Heart left ventricle (tissue), 16 donors: ENCODE results near the gene RFFL. TPM values are rescaled to one million over a fixed set of nuclear protein-coding genes. Genes with fewer than 3 reads are reported as not detected.

Experiments used
- ATAC-seq, 4 donors: fragments of 200-7000 bp; cut with Tn5 transposase; one replicate each; pipeline ENCODE4 v1.9.1; 2020 to 2022; ENCODE audit warnings: moderate library complexity in 4 of 4, mild to moderate bottlenecking in 3 of 4, moderate number of reproducible peaks in 1 of 4
- DNase-seq, 5 donors: peaks; one replicate each; pipeline ENCODE4 v3.0.0-alpha.2; 2020
- H3K27ac ChIP-seq, 12 donors: fragments of 200-600 bp; sonication (generic) in 4 of 12; one replicate each; pipeline versions ENCODE4 v1.5.0 to v1.8.0; 2016 to 2022; ENCODE audit warnings: mild to moderate bottlenecking in 2 of 12
- H3K27me3 ChIP-seq, 9 donors: fragments of 200-600 bp; sonication (generic) in 2 of 9; one replicate each; pipeline versions ENCODE4 v1.5.1 to v1.8.0; 2016 to 2022; ENCODE audit warnings: mild to moderate bottlenecking in 3 of 9
- H3K36me3 ChIP-seq, 9 donors: fragments of 200-600 bp; sonication (generic) in 2 of 9; one replicate each; pipeline versions ENCODE4 v1.5.0 to v1.8.0; 2018 to 2022; ENCODE audit warnings: mild to moderate bottlenecking in 2 of 9
- H3K4me1 ChIP-seq, 12 donors: fragments of 200-600 bp; sonication (generic) in 4 of 12; one replicate each; pipeline versions ENCODE4 v1.5.0 to v1.8.0; 2016 to 2022; ENCODE audit warnings: mild to moderate bottlenecking in 3 of 12
- H3K4me3 ChIP-seq, 12 donors: fragments of 200-600 bp; sonication (generic) in 4 of 12; one replicate each; pipeline versions ENCODE4 v1.5.0 to v1.8.0; 2017 to 2022; ENCODE audit warnings: mild to moderate bottlenecking in 9 of 12, moderate library complexity in 4 of 12
- H3K9me3 ChIP-seq, 12 donors: fragments of 200-600 bp; sonication (generic) in 4 of 12; one replicate each; pipeline versions ENCODE4 v1.5.0 to v1.8.0; 2016 to 2022; ENCODE audit warnings: mild to moderate bottlenecking in 1 of 12
- CTCF ChIP-seq, 12 donors: fragments of 200-600 bp; sonication (generic) in 4 of 12; IDR thresholded peaks; one replicate each; pipeline versions ENCODE4 v1.5.0 to v1.8.0; 2018 to 2022; ENCODE audit warnings: antibody characterized with exemption in 12 of 12, mild to moderate bottlenecking in 5 of 12
- POLR2A ChIP-seq, 2 donors: fragments of 450-650 bp; IDR thresholded peaks; one replicate each; pipeline ENCODE4 v1.6.1; 2017; ENCODE audit warnings: antibody characterized with exemption in 2 of 2, mild to moderate bottlenecking in 2 of 2, moderate library complexity in 2 of 2
- WGBS, 4 donors: extraction: QIAGEN DNeasy Blood & Tissue Kit in 2 of 4; methylation state at CpG; one replicate each; pipeline versions ENCODE4 v1.1.5 to v1.1.7; 2013 to 2018; 5-methylcytosine and 5-hydroxymethylcytosine counted together
- intact Hi-C, 10 donors: fragments of 100-400 bp; cut with DNase I; formaldehyde crosslinking; loops; one replicate each; pipeline versions ENCODE4 v1.11.1 to v1.14.2; 2022
- polyA plus RNA-seq, 2 donors: library from polyadenylated mRNA; stranded (reverse); fragments of 200-250 nt; gene quantifications; one replicate each; pipeline ENCODE4 v1.2.3, GENCODE V29; 2013
- total RNA-seq, 9 donors: library from RNA; depleted of rRNA in 2 of 9; stranded (reverse); fragments of >200 nt in 2 of 9; fragmentation: NEBNext Ultra II Directional in 3 of 9; extraction: Animal tissue kit (Norgen Biotek cat#: 25700) in 3 of 9; gene quantifications; one replicate each; pipeline versions ENCODE4 v1.1.0 to v1.2.4, GENCODE V29; 2016 to 2023
- donor health status: ischemic (EF 13 %, LVEDD 7.1; RV severe dilation, severe dysfunction).
- donor health status: healthy with polysubstance abuse.
- donor health status: DM: no; HTN: yes; CAD: no.
- donor health status: DM: no; HTN: no; CAD: no.
- donor health status: ischemic (EF 25% LVEDD 6.9; RV normal size, moderate dysfunction).
- donor health status: ischemic (EF 25% LVEDD 5.7; RV mildly dilated, moderate dysfunction).
- donor health status: healthy.
- donor health status: DM: yes; HTN: yes; CAD: no.
- donor health status: ischemic (EF 35%, LVEDD 5.7; RV mildly dilated, moderate dysfunction).
- donor health status: nonischemic (EF 11% LVEDD 7.7; RV severe dilation, severe dysfunction).
- donor health status: DM: yes; HTN: yes; CAD: no.
- donor health status: PGD.
- donor health status: ischemic (EF 29% LVEDD 5.4; RV normal size, mild dysfunction).
- donor health status: nonischemic (EF 23%, LVEDD 6.1; RV moderate dilation, normal function).

The RFFL gene
- total and polyA plus RNA-seq, 11 donors: 2.6 to 21.6 (median 13.0) TPM

- H3K4me3 ChIP-seq: no peak overlapping the region
- ATAC-seq: peak in 1 of 4 donors; percentile 48
- TF ChIP-seq POLR2A (IDR thresholded peaks at IDR 0.05): no peak
- no peak for TF ChIP-seq CTCF (IDR thresholded peaks at IDR 0.05)
- no peaks in the 10 kb centered on the region for H3K27me3 ChIP-seq
- peaks cover 0 to 98% (median 85%) of the 10 kb centered on the region in 9 donors for H3K36me3 ChIP-seq
- WGBS, 4 donors: 46 to 62% (median 57%) methylated on average over 6 of the region's 6 CpGs
- no peak for DNase-seq
- intact Hi-C loops: loop anchor here in 2 of 10 donors (10.0 kb wide), 2 partner anchors 54 to 74 kb away; partner anchors contain the start of gene RFFL (in 1 of the 2)
- H3K27ac ChIP-seq: peak overlapping the region in 1 of 12 donors; percentile 41
- peaks cover 0 to 10% (median 0%) of the 10 kb centered on the region in 12 donors for H3K4me1 ChIP-seq
- no peaks in the 10 kb centered on the region for H3K9me3 ChIP-seq
Observed at GRCh38 chr17:34990921-34991365, 72.6 kb downstream of the RFFL start.

- Histone ChIP-seq H3K9me3 (no peaks in the 10 kb centered on the region), H3K27ac (no peak overlapping the region), H3K4me3 (no peak overlapping the region), H3K36me3 (peaks cover 0 to 92% (median 78%) of the 10 kb centered on the region in 9 donors), H3K4me1 (peaks cover 0 to 10% (median 0%) of the 10 kb centered on the region in 12 donors), H3K27me3 (no peaks in the 10 kb centered on the region)
- DNase-seq (no peak), ATAC-seq (no peak)
- 89 to 95% (median 91%) methylated on average over 10 of the region's 10 CpGs for WGBS, 4 donors
- intact Hi-C loops: loop anchor here in 3 of 10 donors (10.0 kb wide), 3 partner anchors 95 to 585 kb away; partner anchors contain the start of gene PEX12 (in 2 of the 3)
- TF ChIP-seq POLR2A (IDR thresholded peaks at IDR 0.05) (no peak), CTCF (IDR thresholded peaks at IDR 0.05) (no peak)
Observed at GRCh38 chr17:34989473-34989872, 74.0 kb downstream of the RFFL start.

GRCh38 chr17:34988644-34989043, 74.9 kb downstream of the RFFL start:
- ATAC-seq: no peak
- DNase-seq: no peak
- TF ChIP-seq CTCF (IDR thresholded peaks at IDR 0.05): no peak
- no peak overlapping the region for H3K27ac ChIP-seq
- H3K27me3 ChIP-seq: no peaks in the 10 kb centered on the region
- H3K36me3 ChIP-seq: peaks cover 0 to 91% (median 78%) of the 10 kb centered on the region in 9 donors
- H3K4me1 ChIP-seq: peaks cover 0 to 14% (median 0%) of the 10 kb centered on the region in 12 donors
- intact Hi-C loops: loop anchor here in 3 of 10 donors (10.0 kb wide), 3 partner anchors 96 to 586 kb away; partner anchors contain the start of gene PEX12 (in 2 of the 3)
- H3K4me3 ChIP-seq: no peak overlapping the region
- 78 to 86% (median 84%) methylated on average over 2 of the region's 2 CpGs for WGBS, 4 donors
- H3K9me3 ChIP-seq: no peaks in the 10 kb centered on the region

GRCh38 chr17:34987232-34987631, 76.3 kb downstream of the RFFL start:
- H3K27me3 ChIP-seq: no peaks in the 10 kb centered on the region
- WGBS, 4 donors: 88 to 92% (median 90%) methylated on average over 2 of the region's 2 CpGs
- H3K4me3 ChIP-seq: no peak overlapping the region
- intact Hi-C loops: loop anchor here in 3 of 10 donors (10.0 kb wide), 3 partner anchors 98 to 588 kb away; partner anchors contain the start of gene PEX12 (in 2 of the 3)
- H3K27ac ChIP-seq: no peak overlapping the region
- no peak for TF ChIP-seq CTCF (IDR thresholded peaks at IDR 0.05)
- TF ChIP-seq POLR2A (IDR thresholded peaks at IDR 0.05): no peak
- DNase-seq (no peak), ATAC-seq (no peak)
- no peaks in the 10 kb centered on the region for H3K9me3 ChIP-seq
- H3K4me1 ChIP-seq: peaks cover 0 to 18% (median 2%) of the 10 kb centered on the region in 12 donors
- H3K36me3 ChIP-seq: peaks cover 0 to 86% (median 71%) of the 10 kb centered on the region in 9 donors
